Activated naive CD8-positive, alpha-beta T cell treated with anti-CD3 and anti-CD28 coated beads, Interleukin-2, amount 50 U/mL, for 24 hours (primary cell): Measurements from ENCODE around the gene RPL37A.

ENCODE experiments used
- ATAC-seq: fragments of 150-1000 bp; cut with Tn5 transposase; one replicate; pipeline ENCODE4 v1.10.0; 2021
- DNase-seq: peaks from one replicate; pipeline ENCODE4 v3.0.0; 2021
- H3K27ac Mint-ChIP-seq: one replicate; pipeline ENCODE4 v1.8.0; 2021; ENCODE audit warnings: mild to moderate bottlenecking, mixed read lengths
- H3K27me3 Mint-ChIP-seq: one replicate; pipeline ENCODE4 v1.8.0; 2021; ENCODE audit warnings: mixed read lengths
- H3K36me3 Mint-ChIP-seq: one replicate; pipeline ENCODE4 v1.8.0; 2021; ENCODE audit warnings: low read depth, mixed read lengths
- H3K4me1 Mint-ChIP-seq: one replicate; pipeline ENCODE4 v1.8.0; 2021; ENCODE audit warnings: mixed read lengths
- H3K4me3 Mint-ChIP-seq: one replicate; pipeline ENCODE4 v1.8.0; 2021; ENCODE audit warnings: mild to moderate bottlenecking, moderate library complexity, mixed read lengths
- H3K9me3 Mint-ChIP-seq: one replicate; pipeline ENCODE4 v1.8.0; 2021; ENCODE audit warnings: mixed read lengths

Gene RPL37A

GRCh38 chr2:216478151-216478550 lies 20.5 kb upstream of the RPL37A start:
- peaks cover 31% of the 10 kb centered on the region for H3K4me1 Mint-ChIP-seq
- no peaks in the 10 kb centered on the region for H3K27me3 Mint-ChIP-seq
- H3K9me3 Mint-ChIP-seq: no peaks in the 10 kb centered on the region
- H3K27ac Mint-ChIP-seq: peak overlapping the region; percentile 68
- ATAC-seq: peak; percentile 94
- H3K4me3 Mint-ChIP-seq: no peak overlapping the region
- H3K36me3 Mint-ChIP-seq: peaks cover 24% of the 10 kb centered on the region
- DNase-seq: peak; percentile 41

- ATAC-seq: no peak
- DNase-seq: no peak
- Mint-ChIP-seq H3K4me1 (peaks cover 31% of the 10 kb centered on the region), H3K27me3 (no peaks in the 10 kb centered on the region), H3K4me3 (no peak overlapping the region), H3K36me3 (peaks cover 25% of the 10 kb centered on the region), H3K27ac (no peak overlapping the region), H3K9me3 (no peaks in the 10 kb centered on the region)
Observed at GRCh38 chr2:216478791-216479190, 19.9 kb upstream of the RPL37A start.

GRCh38 chr2:216480221-216480620 lies 18.4 kb upstream of the RPL37A start:
- Mint-ChIP-seq H3K4me3 (no peak overlapping the region), H3K4me1 (peaks cover 24% of the 10 kb centered on the region), H3K27ac (no peak overlapping the region), H3K9me3 (no peaks in the 10 kb centered on the region), H3K27me3 (no peaks in the 10 kb centered on the region), H3K36me3 (peaks cover 24% of the 10 kb centered on the region)
- ATAC-seq: no peak
- no peak for DNase-seq

- H3K27ac Mint-ChIP-seq: no peak overlapping the region
- H3K4me3 Mint-ChIP-seq: no peak overlapping the region
- peaks cover 10% of the 10 kb centered on the region for H3K4me1 Mint-ChIP-seq
- DNase-seq (no peak), ATAC-seq (no peak)
- no peaks in the 10 kb centered on the region for H3K9me3 Mint-ChIP-seq
- H3K36me3 Mint-ChIP-seq: peaks cover 12% of the 10 kb centered on the region
- H3K27me3 Mint-ChIP-seq: no peaks in the 10 kb centered on the region
Observed at GRCh38 chr2:216482640-216483039, 16.0 kb upstream of the RPL37A start.

GRCh38 chr2:216485237-216485636 lies 13.4 kb upstream of the RPL37A start:
- no peak overlapping the region for H3K27ac Mint-ChIP-seq
- H3K27me3 Mint-ChIP-seq: no peaks in the 10 kb centered on the region
- peaks cover 10% of the 10 kb centered on the region for H3K36me3 Mint-ChIP-seq
- DNase-seq: no peak
- no peaks in the 10 kb centered on the region for H3K4me1 Mint-ChIP-seq
- no peaks in the 10 kb centered on the region for H3K9me3 Mint-ChIP-seq
- no peak overlapping the region for H3K4me3 Mint-ChIP-seq
- ATAC-seq: no peak

DNA sequence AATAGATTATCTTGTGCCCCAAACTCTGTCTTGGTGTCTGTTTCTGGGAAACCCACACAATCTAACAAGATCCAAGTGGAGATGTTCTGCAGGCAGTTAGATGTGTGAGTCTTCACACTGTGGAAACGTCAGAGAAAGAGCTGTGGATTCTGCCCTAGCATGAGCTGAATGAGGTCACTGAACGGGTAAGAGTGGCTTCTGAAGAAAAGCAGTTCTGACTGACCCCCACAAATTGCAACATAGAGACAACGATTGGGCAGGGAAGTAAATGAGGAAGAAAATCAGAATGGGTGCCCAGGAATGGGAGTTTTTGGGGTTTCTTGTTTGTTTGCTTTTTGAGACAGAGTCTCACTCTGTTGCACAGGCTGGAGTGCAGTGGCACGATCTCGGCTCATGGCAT lies 12.9 kb upstream of the RPL37A start:
- H3K36me3 Mint-ChIP-seq: peaks cover 6% of the 10 kb centered on the region
- no peak overlapping the region for H3K4me3 Mint-ChIP-seq
- H3K9me3 Mint-ChIP-seq: no peaks in the 10 kb centered on the region
- no peaks in the 10 kb centered on the region for H3K27me3 Mint-ChIP-seq
- no peak for ATAC-seq
- H3K27ac Mint-ChIP-seq: no peak overlapping the region
- no peaks in the 10 kb centered on the region for H3K4me1 Mint-ChIP-seq
- no peak for DNase-seq

GRCh38 chr2:216486271-216486670 lies 12.4 kb upstream of the RPL37A start:
- Mint-ChIP-seq H3K4me1 (no peaks in the 10 kb centered on the region), H3K9me3 (no peaks in the 10 kb centered on the region), H3K27me3 (no peaks in the 10 kb centered on the region), H3K4me3 (no peak overlapping the region), H3K27ac (no peak overlapping the region), H3K36me3 (peaks cover 4% of the 10 kb centered on the region)
- DNase-seq: no peak
- ATAC-seq: no peak

DNA sequence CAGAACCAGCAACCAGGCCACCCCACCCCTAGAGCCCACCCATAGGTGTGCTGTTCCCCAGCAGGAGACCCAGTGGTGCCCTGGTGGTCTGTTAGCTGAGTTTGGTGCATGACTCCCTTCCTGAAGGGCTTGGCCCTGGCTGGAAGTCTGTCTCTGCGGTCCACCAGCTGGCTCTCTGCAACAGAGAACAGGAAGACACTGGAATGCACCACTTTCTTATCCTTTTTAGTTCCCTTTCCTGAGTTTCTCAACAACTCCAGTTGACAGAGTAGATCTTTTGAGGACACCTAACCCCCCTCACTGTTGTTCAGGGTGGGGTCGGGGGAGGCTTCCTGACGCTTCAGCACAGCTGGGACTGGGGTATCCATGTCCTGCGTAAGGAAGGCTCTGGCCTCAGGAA lies 11.9 kb upstream of the RPL37A start:
- DNase-seq: no peak

DNA sequence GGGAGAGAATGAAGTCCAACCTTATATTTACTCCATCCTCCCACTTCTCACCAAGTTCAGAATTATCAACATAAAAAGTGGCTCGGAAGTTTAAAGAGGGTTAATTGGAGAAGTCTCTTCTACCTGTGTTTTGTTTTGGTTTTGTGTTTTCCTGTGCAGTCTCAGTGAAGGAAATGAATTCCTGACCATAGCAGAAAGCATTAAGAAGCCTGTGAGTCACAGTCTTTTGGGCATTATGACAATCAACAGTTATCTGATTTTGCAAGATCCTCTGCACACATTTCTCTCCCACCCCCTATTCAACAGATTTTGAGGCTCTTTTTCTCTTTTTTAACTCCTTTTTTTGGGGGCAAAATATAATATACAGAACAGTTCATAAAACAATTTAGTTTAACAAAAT lies 8.6 kb upstream of the RPL37A start:
- Mint-ChIP-seq H3K36me3 (no peaks in the 10 kb centered on the region), H3K27ac (peak overlapping the region; percentile 25), H3K9me3 (no peaks in the 10 kb centered on the region), H3K27me3 (no peaks in the 10 kb centered on the region), H3K4me3 (no peak overlapping the region), H3K4me1 (peaks cover 7% of the 10 kb centered on the region)
- DNase-seq: no peak
- no peak for ATAC-seq

More for the DNA sequence above, 11.9 kb upstream of the RPL37A start:
- no peaks in the 10 kb centered on the region for H3K27me3 Mint-ChIP-seq
- peaks cover 4% of the 10 kb centered on the region for H3K36me3 Mint-ChIP-seq
- H3K4me3 Mint-ChIP-seq: no peak overlapping the region
- no peak overlapping the region for H3K27ac Mint-ChIP-seq
- ATAC-seq: no peak
- H3K9me3 Mint-ChIP-seq: no peaks in the 10 kb centered on the region
- no peaks in the 10 kb centered on the region for H3K4me1 Mint-ChIP-seq

DNA sequence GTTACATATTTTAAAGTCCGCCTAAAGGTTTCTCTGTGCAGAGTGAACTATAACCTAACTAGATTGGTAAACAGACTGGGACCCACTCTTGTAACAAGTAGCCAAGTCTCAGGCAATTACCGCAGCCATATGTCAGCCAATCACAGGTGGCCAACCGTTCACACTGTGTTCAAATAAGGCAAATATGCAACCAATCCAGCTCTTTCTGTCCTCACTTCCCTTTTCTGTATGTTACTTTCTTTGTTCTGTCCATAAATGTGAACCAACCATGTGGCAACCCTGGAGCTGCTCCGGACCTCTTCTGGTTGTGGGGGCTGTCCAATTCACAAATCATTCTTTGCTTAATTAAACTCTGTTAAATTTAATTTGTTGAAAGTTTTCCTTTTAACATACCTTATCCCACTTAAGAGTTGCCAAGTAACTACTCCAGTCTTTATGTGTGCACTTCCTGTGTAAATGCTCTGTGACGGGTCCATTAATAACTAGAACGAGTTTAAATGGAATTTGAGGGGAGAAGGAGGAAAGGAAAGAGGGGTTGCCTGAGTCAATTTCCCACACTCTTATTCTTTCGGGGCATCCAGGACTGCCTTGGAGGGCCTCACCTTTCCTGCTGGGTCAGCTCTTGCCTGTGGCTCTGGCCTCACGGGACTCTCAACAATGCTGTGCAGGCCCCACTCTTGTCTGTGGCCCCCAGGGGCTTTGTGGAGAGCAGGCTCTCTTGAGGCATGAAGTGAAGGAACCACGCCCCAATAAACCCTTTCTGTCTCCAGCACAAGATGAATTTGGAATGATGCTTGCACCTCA lies 6.6 kb upstream of the RPL37A start:
- no peak overlapping the region for H3K4me3 Mint-ChIP-seq
- H3K36me3 Mint-ChIP-seq: no peaks in the 10 kb centered on the region
- ATAC-seq: no peak
- peaks cover 19% of the 10 kb centered on the region for H3K4me1 Mint-ChIP-seq
- no peaks in the 10 kb centered on the region for H3K27me3 Mint-ChIP-seq
- no peak overlapping the region for H3K27ac Mint-ChIP-seq
- no peaks in the 10 kb centered on the region for H3K9me3 Mint-ChIP-seq
- no peak for DNase-seq

GRCh38 chr2:216492597-216493333 lies 5.9 kb upstream of the RPL37A start:
- no peak overlapping the region for H3K27ac Mint-ChIP-seq
- no peaks in the 10 kb centered on the region for H3K9me3 Mint-ChIP-seq
- peaks cover 4% of the 10 kb centered on the region for H3K36me3 Mint-ChIP-seq
- peaks cover 26% of the 10 kb centered on the region for H3K4me1 Mint-ChIP-seq
- no peaks in the 10 kb centered on the region for H3K27me3 Mint-ChIP-seq
- ATAC-seq (peak; percentile 91), DNase-seq (no peak)
- no peak overlapping the region for H3K4me3 Mint-ChIP-seq

- Mint-ChIP-seq H3K4me1 (peaks cover 30% of the 10 kb centered on the region), H3K4me3 (no peak overlapping the region), H3K27ac (no peak overlapping the region), H3K27me3 (no peaks in the 10 kb centered on the region), H3K9me3 (no peaks in the 10 kb centered on the region), H3K36me3 (peaks cover 4% of the 10 kb centered on the region)
- no peak for ATAC-seq
- DNase-seq: no peak
Observed at GRCh38 chr2:216493334-216493685, 5.3 kb upstream of the RPL37A start.

- H3K4me1 Mint-ChIP-seq: peaks cover 39% of the 10 kb centered on the region
- H3K27ac Mint-ChIP-seq: no peak overlapping the region
- no peaks in the 10 kb centered on the region for H3K27me3 Mint-ChIP-seq
- H3K4me3 Mint-ChIP-seq: no peak overlapping the region
- H3K9me3 Mint-ChIP-seq: no peaks in the 10 kb centered on the region
- DNase-seq (no peak), ATAC-seq (no peak)
- peaks cover 24% of the 10 kb centered on the region for H3K36me3 Mint-ChIP-seq
Observed at GRCh38 chr2:216495656-216496055, 3.0 kb upstream of the RPL37A start.

DNA sequence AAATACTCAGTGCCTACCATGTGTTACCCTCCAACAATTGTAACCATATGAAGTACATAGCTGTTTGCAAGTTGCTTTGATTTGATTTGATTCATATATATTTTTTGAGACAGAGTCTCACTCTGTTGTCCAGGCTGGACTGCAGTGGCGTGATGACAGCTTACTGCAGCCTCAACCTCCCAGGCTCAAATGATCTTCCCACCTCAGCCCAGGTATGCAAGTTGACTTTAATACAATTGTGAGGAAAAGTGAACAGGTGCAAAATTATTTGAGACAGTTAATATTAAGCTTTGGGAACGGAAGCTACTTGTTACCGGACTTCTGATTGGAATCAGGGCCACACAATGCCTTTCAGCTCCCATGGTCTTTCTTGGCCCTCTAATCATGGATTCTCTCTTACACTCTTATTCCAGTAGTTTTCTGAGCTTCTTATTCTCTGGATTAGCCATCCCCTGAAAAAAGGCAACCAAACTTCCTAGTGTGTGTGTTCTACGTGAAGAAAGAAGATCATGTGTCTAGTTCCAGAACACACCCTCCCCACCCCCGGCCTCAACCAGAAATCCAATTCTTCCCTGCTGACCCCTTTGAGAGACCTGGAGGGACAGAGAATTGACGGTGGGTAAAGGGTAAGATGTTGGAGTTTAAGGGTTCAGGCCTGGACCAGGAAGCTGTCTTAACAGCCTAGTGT lies 1.1 kb upstream of the RPL37A start:
- no peaks in the 10 kb centered on the region for H3K9me3 Mint-ChIP-seq
- DNase-seq (no peak), ATAC-seq (no peak)
- H3K4me3 Mint-ChIP-seq: peak overlapping the region; percentile 97
- peaks cover 53% of the 10 kb centered on the region for H3K4me1 Mint-ChIP-seq
- H3K27ac Mint-ChIP-seq: peak overlapping the region; percentile 100
- H3K36me3 Mint-ChIP-seq: peaks cover 43% of the 10 kb centered on the region
- H3K27me3 Mint-ChIP-seq: no peaks in the 10 kb centered on the region

DNA sequence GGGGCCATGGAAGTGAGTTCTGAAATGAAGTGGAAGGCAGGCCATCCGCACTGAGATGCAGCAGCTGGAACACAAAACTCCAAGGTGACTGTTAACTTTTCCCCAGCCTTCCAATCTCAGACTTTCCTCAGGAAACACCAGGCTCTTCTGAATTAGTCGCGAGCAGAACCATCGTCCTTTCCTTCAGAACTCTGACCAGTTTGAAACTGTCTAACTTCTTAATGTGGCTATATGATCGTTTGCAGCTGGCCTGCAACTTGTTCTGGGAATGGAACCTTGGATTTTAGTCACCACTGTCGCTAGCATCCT lies 620 bp upstream of the RPL37A start:
- H3K4me1 Mint-ChIP-seq: peaks cover 56% of the 10 kb centered on the region
- no peaks in the 10 kb centered on the region for H3K9me3 Mint-ChIP-seq
- peak overlapping the region; percentile 100 for H3K27ac Mint-ChIP-seq
- no peaks in the 10 kb centered on the region for H3K27me3 Mint-ChIP-seq
- no peak for ATAC-seq
- no peak for DNase-seq
- peak overlapping the region; percentile 97 for H3K4me3 Mint-ChIP-seq
- peaks cover 48% of the 10 kb centered on the region for H3K36me3 Mint-ChIP-seq
